IPS-18c (cell line): Measurements from ENCODE around the gene ANTXR1.

ENCODE experiments used
- H3K4me3 ChIP-seq: 2 replicates; pipeline ENCODE4 v1.7.0; 2013; ENCODE audit warnings: low read depth, mild to moderate bottlenecking, low read length, moderate library complexity; ENCODE audit not compliant: insufficient read depth
- H3K9me3 ChIP-seq: one replicate; pipeline ENCODE4 v1.6.1; 2013; ENCODE audit warnings: mild to moderate bottlenecking, low read length, moderate library complexity; ENCODE audit not compliant: control insufficient read depth, insufficient read depth

The ANTXR1 gene

GRCh38 chr2:69211048-69211447, 198.1 kb downstream of the ANTXR1 start:
- Histone ChIP-seq H3K4me3 (no peak overlapping the region), H3K9me3 (no peaks in the 10 kb centered on the region)

GRCh38 chr2:69211686-69212085, 198.7 kb downstream of the ANTXR1 start:
- Histone ChIP-seq H3K9me3 (no peaks in the 10 kb centered on the region), H3K4me3 (no peak overlapping the region)

GRCh38 chr2:69212238-69213028, 199.5 kb downstream of the ANTXR1 start:
- H3K9me3 ChIP-seq = no peaks in the 10 kb centered on the region
- H3K4me3 ChIP-seq = no peak overlapping the region

- H3K9me3 ChIP-seq = no peaks in the 10 kb centered on the region
These were observed 200.2 kb downstream of the ANTXR1 start for GRCh38 chr2:69213201-69213600.

GRCh38 chr2:69213782-69214181, 200.8 kb downstream of the ANTXR1 start:
- H3K4me3 ChIP-seq = no peak overlapping the region
- H3K9me3 ChIP-seq = no peaks in the 10 kb centered on the region

More at GRCh38 chr2:69213201-69213600, 200.2 kb downstream of the ANTXR1 start:
- H3K4me3 ChIP-seq = no peak overlapping the region

- no peak overlapping the region for H3K4me3 ChIP-seq
- H3K9me3 ChIP-seq = no peaks in the 10 kb centered on the region
These were observed 201.9 kb downstream of the ANTXR1 start for GRCh38 chr2:69214898-69215297.

GRCh38 chr2:69216535-69217332, 203.8 kb downstream of the ANTXR1 start:
- H3K4me3 ChIP-seq = no peak overlapping the region
- no peaks in the 10 kb centered on the region for H3K9me3 ChIP-seq

GRCh38 chr2:69217333-69218080, 204.5 kb downstream of the ANTXR1 start:
- no peaks in the 10 kb centered on the region for H3K9me3 ChIP-seq
- no peak overlapping the region for H3K4me3 ChIP-seq

- H3K4me3 ChIP-seq = no peak overlapping the region
- no peaks in the 10 kb centered on the region for H3K9me3 ChIP-seq
These were observed 208.5 kb downstream of the ANTXR1 start for GRCh38 chr2:69221512-69221911.

GRCh38 chr2:69221960-69222751, 209.2 kb downstream of the ANTXR1 start:
- no peaks in the 10 kb centered on the region for H3K9me3 ChIP-seq
- H3K4me3 ChIP-seq = no peak overlapping the region

GRCh38 chr2:69222953-69223658, 210.1 kb downstream of the ANTXR1 start:
- Histone ChIP-seq H3K4me3 (no peak overlapping the region), H3K9me3 (no peaks in the 10 kb centered on the region)

- Histone ChIP-seq H3K4me3 (no peak overlapping the region), H3K9me3 (no peaks in the 10 kb centered on the region)
These were observed 211.0 kb downstream of the ANTXR1 start for GRCh38 chr2:69223759-69224511.

- H3K9me3 ChIP-seq = no peaks in the 10 kb centered on the region
- no peak overlapping the region for H3K4me3 ChIP-seq
These were observed 211.5 kb downstream of the ANTXR1 start for GRCh38 chr2:69224512-69224837.

- H3K9me3 ChIP-seq = no peaks in the 10 kb centered on the region
- H3K4me3 ChIP-seq = no peak overlapping the region
These were observed 213.0 kb downstream of the ANTXR1 start for GRCh38 chr2:69225933-69226332.

- Histone ChIP-seq H3K9me3 (no peaks in the 10 kb centered on the region), H3K4me3 (no peak overlapping the region)
These were observed 213.9 kb downstream of the ANTXR1 start for GRCh38 chr2:69226903-69227302.

- no peak overlapping the region for H3K4me3 ChIP-seq
- no peaks in the 10 kb centered on the region for H3K9me3 ChIP-seq
These were observed 214.7 kb downstream of the ANTXR1 start for GRCh38 chr2:69227716-69228115.
